Activated CD8-positive, alpha-beta T cell treated with anti-CD3 and anti-CD28 coated beads for 36 hours (primary cell): Measurements from ENCODE around the gene DACT3. TPM values are rescaled to one million over a fixed set of nuclear protein-coding genes. Genes with fewer than 3 reads are reported as not detected.

Experiments used
- ATAC-seq: fragments of 200-7000 bp; cut with Tn5 transposase; one replicate; pipeline ENCODE4 v1.10.0; 2021; ENCODE audit warnings: mild to moderate bottlenecking, moderate library complexity
- CTCF ChIA-PET: fragments of 350-600 bp; sonication (Branson Sonifier 250); formaldehyde crosslinking; loops from one replicate; lab custom pipeline; 2021; ENCODE audit warnings: antibody characterized with exemption; lab: Charles Lee
- POLR2A ChIA-PET: fragments of 350-600 bp; sonication (Branson Sonifier 250); formaldehyde crosslinking; loops from one replicate; lab custom pipeline; 2021; ENCODE audit warnings: antibody characterized with exemption; lab: Charles Lee
- DNase-seq: peaks from one replicate; pipeline ENCODE4 v3.0.0-alpha.2; 2020
- H3K27ac Mint-ChIP-seq: one replicate; pipeline ENCODE4 v1.8.0; 2021; ENCODE audit warnings: mild to moderate bottlenecking, mixed read lengths
- H3K27me3 Mint-ChIP-seq: one replicate; pipeline ENCODE4 v1.8.0; 2021; ENCODE audit warnings: mixed read lengths
- H3K36me3 Mint-ChIP-seq: one replicate; pipeline ENCODE4 v1.8.0; 2021; ENCODE audit warnings: low read depth, mixed read lengths
- H3K4me1 Mint-ChIP-seq: one replicate; pipeline ENCODE4 v1.8.0; 2021; ENCODE audit warnings: low read depth, mixed read lengths
- H3K4me3 Mint-ChIP-seq: one replicate; pipeline ENCODE4 v1.8.0; 2021; ENCODE audit warnings: mild to moderate bottlenecking, moderate library complexity, mixed read lengths
- H3K9me3 Mint-ChIP-seq: one replicate; pipeline ENCODE4 v1.8.0; 2021; ENCODE audit warnings: mixed read lengths
- CTCF ChIP-seq: fragments of 200-600 bp; IDR thresholded peaks from one replicate; pipeline ENCODE4 v1.8.0; 2022; ENCODE audit warnings: antibody characterized with exemption, mild to moderate bottlenecking
- intact Hi-C: fragments of 100-400 bp; cut with micrococcal nuclease; formaldehyde crosslinking; loops from one replicate; pipeline ENCODE4 v1.10.0; 2022
- total RNA-seq, 2 experiments: library from RNA; stranded (reverse); gene quantifications; one replicate each; pipeline ENCODE4 v1.2.3, GENCODE V29; 2021

The DACT3 gene
- total RNA-seq, 2 experiments from 2014 or later: 5.8 to 6.1 TPM

GRCh38 chr19:46687438-46688145, 26.6 kb upstream of the DACT3 start:
- Mint-ChIP-seq H3K27ac (no peak overlapping the region), H3K4me3 (no peak overlapping the region), H3K9me3 (no peaks in the 10 kb centered on the region), H3K27me3 (no peaks in the 10 kb centered on the region), H3K4me1 (no peaks in the 10 kb centered on the region), H3K36me3 (peaks cover 56% of the 10 kb centered on the region)
- POLR2A ChIA-PET: interaction anchor here (0.6 to 1.8 kb wide), 5 partner anchors 9 to 85 kb away, joined by 3 to 6 read pairs (median 3); no protein-coding TSS in a partner anchor
- ATAC-seq (no peak), DNase-seq (no peak)
- no peak for TF ChIP-seq CTCF
- CTCF ChIA-PET: interaction anchor here (0.9 to 2.2 kb wide), 5 partner anchors 17 to 158 kb away, joined by 3 to 10 read pairs (median 4); no protein-coding TSS in a partner anchor
- intact Hi-C loops: no loop called here

GRCh38 chr19:46685189-46685588, 24.2 kb upstream of the DACT3 start:
- Mint-ChIP-seq H3K9me3 (no peaks in the 10 kb centered on the region), H3K4me3 (no peak overlapping the region), H3K27me3 (no peaks in the 10 kb centered on the region), H3K27ac (peak overlapping the region; percentile 58), H3K4me1 (no peaks in the 10 kb centered on the region), H3K36me3 (peaks cover 38% of the 10 kb centered on the region)
- intact Hi-C loops: no loop called here
- no peak for TF ChIP-seq CTCF
- ATAC-seq (no peak), DNase-seq (no peak)
- CTCF ChIA-PET: interaction anchor here (3.4 kb wide), 1 partner anchor 19 kb away, joined by 18 read pairs; no protein-coding TSS in a partner anchor
- POLR2A ChIA-PET: no interaction called here

- peaks cover 6% of the 10 kb centered on the region for H3K4me1 Mint-ChIP-seq
- peak; percentile 97 for ATAC-seq
- no peaks in the 10 kb centered on the region for H3K9me3 Mint-ChIP-seq
- ChIA-PET CTCF (interaction anchor here (1.5 kb wide), 1 partner anchor 26 kb away, joined by 4 read pairs; no protein-coding TSS in a partner anchor), POLR2A (interaction anchor here (1.0 to 1.3 kb wide), 2 partner anchors 17 to 76 kb away, joined by 3 to 4 read pairs; partner anchors contain the start of gene CALM3)
- H3K36me3 Mint-ChIP-seq: peaks cover 55% of the 10 kb centered on the region
- no peaks in the 10 kb centered on the region for H3K27me3 Mint-ChIP-seq
- peak; percentile 80 for DNase-seq
- no peak for TF ChIP-seq CTCF
- peak overlapping the region; percentile 56 for H3K27ac Mint-ChIP-seq
- intact Hi-C loops: no loop called here
- H3K4me3 Mint-ChIP-seq: no peak overlapping the region
These were observed 17.2 kb upstream of the DACT3 start for GRCh38 chr19:46678110-46678732.

- POLR2A ChIA-PET: interaction anchor here (0.5 to 2.1 kb wide), 4 partner anchors 13 to 98 kb away, joined by 3 to 8 read pairs (median 4); no protein-coding TSS in a partner anchor
These were observed 13.6 kb upstream of the DACT3 start for GRCh38 chr19:46674416-46675178.

More at GRCh38 chr19:46674416-46675178, 13.6 kb upstream of the DACT3 start:
- Mint-ChIP-seq H3K4me1 (peaks cover 6% of the 10 kb centered on the region), H3K4me3 (no peak overlapping the region), H3K36me3 (peaks cover 50% of the 10 kb centered on the region), H3K9me3 (no peaks in the 10 kb centered on the region), H3K27me3 (no peaks in the 10 kb centered on the region), H3K27ac (no peak overlapping the region)
- no peak for TF ChIP-seq CTCF
- CTCF ChIA-PET: interaction anchor here (0.6 to 1.6 kb wide), 4 partner anchors 13 to 542 kb away, joined by 3 to 6 read pairs (median 4); no protein-coding TSS in a partner anchor
- ATAC-seq (no peak), DNase-seq (no peak)
- intact Hi-C loops: no loop called here
